ENCODE data around the gene TES. TPM values are rescaled to one million over a fixed set of nuclear protein-coding genes. Genes with fewer than 3 reads are reported as not detected.

Gene TES
- total and polyA plus RNA-seq, 4 donors, result 51.9 to 105 (median 78.0) TPM

DNA sequence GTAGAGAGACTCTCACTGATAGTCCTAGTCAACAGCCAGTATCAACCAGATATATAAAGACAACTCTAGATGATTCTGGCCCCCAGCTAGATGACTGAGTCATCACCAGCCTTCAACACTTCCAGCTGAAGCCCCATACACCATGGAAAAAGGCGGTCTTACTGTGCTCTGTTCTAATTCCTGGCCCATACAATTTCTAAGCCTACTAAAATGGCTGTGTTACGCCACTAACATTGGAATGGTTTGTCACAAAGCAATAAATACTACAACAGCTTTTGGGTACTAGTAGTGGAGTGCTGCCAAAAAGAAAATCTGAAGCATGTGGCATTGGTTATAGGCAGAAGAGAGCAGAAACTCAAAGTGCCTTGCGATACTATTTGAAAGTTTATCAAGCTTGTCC is 13.0 kb upstream of the TES start:
- DNase-seq, result peak; percentile 16 to 64 (median 55)
- no peak overlapping the region for H3K9ac ChIP-seq (ENCODE audit: insufficient read depth in 1 of 2, low read length in 2 of 2)
- TF ChIP-seq, protein P1, sequence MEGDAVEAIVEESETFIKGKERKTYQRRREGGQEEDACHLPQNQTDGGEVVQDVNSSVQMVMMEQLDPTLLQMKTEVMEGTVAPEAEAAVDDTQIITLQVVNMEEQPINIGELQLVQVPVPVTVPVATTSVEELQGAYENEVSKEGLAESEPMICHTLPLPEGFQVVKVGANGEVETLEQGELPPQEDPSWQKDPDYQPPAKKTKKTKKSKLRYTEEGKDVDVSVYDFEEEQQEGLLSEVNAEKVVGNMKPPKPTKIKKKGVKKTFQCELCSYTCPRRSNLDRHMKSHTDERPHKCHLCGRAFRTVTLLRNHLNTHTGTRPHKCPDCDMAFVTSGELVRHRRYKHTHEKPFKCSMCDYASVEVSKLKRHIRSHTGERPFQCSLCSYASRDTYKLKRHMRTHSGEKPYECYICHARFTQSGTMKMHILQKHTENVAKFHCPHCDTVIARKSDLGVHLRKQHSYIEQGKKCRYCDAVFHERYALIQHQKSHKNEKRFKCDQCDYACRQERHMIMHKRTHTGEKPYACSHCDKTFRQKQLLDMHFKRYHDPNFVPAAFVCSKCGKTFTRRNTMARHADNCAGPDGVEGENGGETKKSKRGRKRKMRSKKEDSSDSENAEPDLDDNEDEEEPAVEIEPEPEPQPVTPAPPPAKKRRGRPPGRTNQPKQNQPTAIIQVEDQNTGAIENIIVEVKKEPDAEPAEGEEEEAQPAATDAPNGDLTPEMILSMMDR (IDR thresholded peaks at IDR 0.05; ENCODE audit: control extremely low read depth, extremely low read depth), result no peak
- H3K36me3 ChIP-seq (ENCODE audit: control insufficient read depth in 4 of 4, insufficient read depth in 4 of 4, low read length in 4 of 4), result no peaks in the 10 kb centered on the region
- H3K27me3 ChIP-seq (ENCODE audit: control insufficient read depth in 3 of 3, insufficient read depth in 3 of 3, low read length in 2 of 3), result no peaks in the 10 kb centered on the region
- H3K9me3 ChIP-seq (ENCODE audit: control insufficient read depth in 4 of 4, insufficient read depth in 3 of 4, low read length in 3 of 4), result no peaks in the 10 kb centered on the region
- 92 to 96% methylated on average over 3 of the region's 3 CpGs for WGBS, 2 donors
- ATAC-seq (ENCODE audit: insufficient read depth, low FRiP score), result no peak
- no peak overlapping the region for H3K4me3 ChIP-seq
- no peak overlapping the region for H3K27ac ChIP-seq (ENCODE audit: low read depth in 1 of 2, low read length in 1 of 2)
- no peaks in the 10 kb centered on the region for H3K4me1 ChIP-seq (ENCODE audit: control insufficient read depth in 5 of 5, insufficient read depth in 5 of 5, low read length in 5 of 5)

DNA sequence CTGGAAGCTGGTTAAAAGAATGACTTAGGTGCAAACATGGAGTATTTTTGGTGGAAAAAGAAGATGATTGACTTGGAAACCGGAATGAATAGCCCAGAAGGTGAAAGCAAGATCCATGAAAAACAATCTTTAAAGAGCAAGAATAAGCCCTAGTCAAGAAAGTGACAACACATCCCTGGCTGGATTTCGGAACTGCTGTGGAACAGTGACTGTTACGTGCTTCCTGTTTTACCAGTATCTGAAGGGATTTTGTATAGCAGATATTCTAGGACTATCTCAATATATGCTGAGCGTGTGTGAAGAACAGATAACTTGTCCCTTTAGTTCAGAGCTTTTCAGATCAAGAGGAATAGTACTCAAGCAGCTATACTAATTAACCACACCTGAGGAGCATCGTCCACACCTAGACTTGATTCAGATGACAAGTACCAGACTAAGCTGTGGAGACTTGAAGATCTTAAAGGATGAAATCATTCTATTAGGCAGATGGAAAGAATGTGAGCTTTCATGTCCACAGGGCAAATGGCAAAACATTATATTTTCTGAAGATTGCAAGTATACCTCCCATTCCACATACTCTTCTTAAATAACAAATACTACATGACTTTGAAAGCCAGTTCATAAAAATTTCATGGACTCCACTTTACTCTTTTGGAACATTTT is 11.5 kb upstream of the TES start:
- WGBS, 2 donors, result 93 to 95% methylated on average over 5 of the region's 5 CpGs
- no peaks in the 10 kb centered on the region for H3K4me1 ChIP-seq (ENCODE audit: control insufficient read depth in 5 of 5, insufficient read depth in 5 of 5, low read length in 5 of 5)
- no peaks in the 10 kb centered on the region for H3K27me3 ChIP-seq (ENCODE audit: control insufficient read depth in 3 of 3, insufficient read depth in 3 of 3, low read length in 2 of 3)
- TF ChIP-seq, protein P1 (IDR thresholded peaks at IDR 0.05; ENCODE audit: control extremely low read depth, extremely low read depth), result no peak
- H3K9ac ChIP-seq (ENCODE audit: insufficient read depth in 1 of 2, low read length in 2 of 2), result no peak overlapping the region
- DNase-seq (no peak), ATAC-seq (ENCODE audit: insufficient read depth, low FRiP score) (no peak)
- no peak overlapping the region for H3K27ac ChIP-seq (ENCODE audit: low read depth in 1 of 2, low read length in 1 of 2)
- H3K36me3 ChIP-seq (ENCODE audit: control insufficient read depth in 4 of 4, insufficient read depth in 4 of 4, low read length in 4 of 4), result no peaks in the 10 kb centered on the region
- H3K4me3 ChIP-seq, result no peak overlapping the region
- H3K9me3 ChIP-seq (ENCODE audit: control insufficient read depth in 4 of 4, insufficient read depth in 3 of 4, low read length in 3 of 4), result no peaks in the 10 kb centered on the region

DNA sequence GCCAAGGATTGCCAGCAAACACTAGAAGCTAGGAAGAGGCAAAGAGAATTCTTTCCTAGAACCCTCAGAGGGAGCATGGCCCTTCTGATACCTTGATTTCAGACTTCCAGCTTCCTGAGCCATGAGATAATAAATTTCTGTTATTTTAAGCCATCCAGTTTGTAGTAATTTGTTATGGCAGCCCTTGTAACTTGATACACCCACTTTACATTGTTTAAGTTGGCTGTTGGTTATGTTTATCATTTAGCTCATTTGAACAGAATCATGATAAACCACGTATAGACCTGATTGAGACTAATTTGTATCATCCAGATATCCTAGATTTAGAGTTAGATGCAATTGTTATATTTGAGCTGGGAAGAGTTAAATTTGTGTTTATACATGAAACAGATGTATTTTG is 9.4 kb upstream of the TES start:
- H3K4me3 ChIP-seq, result no peak overlapping the region
- no peaks in the 10 kb centered on the region for H3K4me1 ChIP-seq (ENCODE audit: control insufficient read depth in 5 of 5, insufficient read depth in 5 of 5, low read length in 5 of 5)
- TF ChIP-seq, protein P1 (IDR thresholded peaks at IDR 0.05; ENCODE audit: control extremely low read depth, extremely low read depth), result no peak
- no peaks in the 10 kb centered on the region for H3K9me3 ChIP-seq (ENCODE audit: control insufficient read depth in 4 of 4, insufficient read depth in 3 of 4, low read length in 3 of 4)
- no peak for DNase-seq
- no peak overlapping the region for H3K27ac ChIP-seq (ENCODE audit: low read depth in 1 of 2, low read length in 1 of 2)
- ATAC-seq (ENCODE audit: insufficient read depth, low FRiP score), result no peak
- no peak overlapping the region for H3K9ac ChIP-seq (ENCODE audit: insufficient read depth in 1 of 2, low read length in 2 of 2)
- H3K36me3 ChIP-seq (ENCODE audit: control insufficient read depth in 4 of 4, insufficient read depth in 4 of 4, low read length in 4 of 4), result no peaks in the 10 kb centered on the region
- 59 to 75% methylated on average over 1 of the region's 1 CpG for WGBS, 2 donors
- H3K27me3 ChIP-seq (ENCODE audit: control insufficient read depth in 3 of 3, insufficient read depth in 3 of 3, low read length in 2 of 3), result no peaks in the 10 kb centered on the region

DNA sequence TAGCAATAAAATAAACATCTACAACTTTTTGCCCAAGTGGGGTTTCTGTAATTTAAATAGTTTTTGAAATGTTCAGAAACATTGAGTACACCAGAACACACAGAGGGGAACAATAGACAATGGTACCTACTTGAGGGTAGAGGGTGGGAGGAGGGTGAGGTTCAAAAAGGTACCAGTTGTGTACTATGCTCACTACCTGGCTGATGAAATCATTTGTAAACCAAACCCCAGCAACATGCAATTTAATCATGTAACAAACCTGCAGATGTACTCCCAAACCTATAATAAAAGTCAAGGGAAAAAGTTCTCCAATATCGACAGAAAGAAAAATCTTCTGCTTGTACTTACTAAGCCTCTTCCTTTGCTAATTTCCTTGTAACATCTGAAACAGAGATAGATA is 4.2 kb upstream of the TES start:
- Histone ChIP-seq H3K36me3 (ENCODE audit: control insufficient read depth in 4 of 4, insufficient read depth in 4 of 4, low read length in 4 of 4) (no peaks in the 10 kb centered on the region), H3K9ac (ENCODE audit: insufficient read depth in 1 of 2, low read length in 2 of 2) (no peak overlapping the region), H3K27ac (ENCODE audit: low read depth in 1 of 2, low read length in 1 of 2) (no peak overlapping the region), H3K9me3 (ENCODE audit: control insufficient read depth in 4 of 4, insufficient read depth in 3 of 4, low read length in 3 of 4) (no peaks in the 10 kb centered on the region), H3K4me3 (no peak overlapping the region), H3K27me3 (ENCODE audit: control insufficient read depth in 3 of 3, insufficient read depth in 3 of 3, low read length in 2 of 3) (peaks cover 0 to 2% (median 0%) of the 10 kb centered on the region in 3 donors), H3K4me1 (ENCODE audit: control insufficient read depth in 5 of 5, insufficient read depth in 5 of 5, low read length in 5 of 5) (peaks cover 0 to 4% (median 2%) of the 10 kb centered on the region in 5 donors)
- TF ChIP-seq, protein P1 (IDR thresholded peaks at IDR 0.05; ENCODE audit: control extremely low read depth, extremely low read depth), result no peak
- WGBS, 2 donors, result 94% methylated on average over 1 of the region's 1 CpG
- no peak for DNase-seq
- ATAC-seq (ENCODE audit: insufficient read depth, low FRiP score), result no peak

Measured in lung (tissue), 12 donors.